ENCODE data around the gene ZDHHC24.

- TF ChIP-seq CTCF (conservative IDR thresholded peaks at IDR 0.05; ENCODE audit: low read length): no peak
- TF ChIP-seq EZH2phosphoT487 (IDR thresholded peaks at IDR 0.05; ENCODE audit: borderline replicate concordance, low read depth, low read length): no peak
These were observed 13.5 kb upstream of the ZDHHC24 start for GRCh38 chr11:66559142-66559865.

Data from OCI-LY7 (cell line).